A204.1 (cell line): ENCODE measurements around the gene DECR2.

Source experiments
- FAIRE-seq: peaks from 2 replicates; lab custom pipeline; 2012; peaks lifted over from hg19 to GRCh38; lab: Jason Lieb, UNC

Gene DECR2

GRCh38 chr16:444027-444426, 42.3 kb downstream of the DECR2 start:
- no peak for FAIRE-seq

GRCh38 chr16:445566-445965, 43.9 kb downstream of the DECR2 start:
- no peak for FAIRE-seq

GRCh38 chr16:450385-450784, 48.7 kb downstream of the DECR2 start:
- no peak for FAIRE-seq

GRCh38 chr16:450785-451512, 49.3 kb downstream of the DECR2 start:
- no peak for FAIRE-seq

- no peak for FAIRE-seq
These were observed 52.8 kb downstream of the DECR2 start for GRCh38 chr16:454397-454940.

- FAIRE-seq = no peak
These were observed 53.8 kb downstream of the DECR2 start for GRCh38 chr16:455453-455852.

- FAIRE-seq = no peak
These were observed 55.3 kb downstream of the DECR2 start for GRCh38 chr16:456891-457483.

- FAIRE-seq = no peak
These were observed 56.2 kb downstream of the DECR2 start for GRCh38 chr16:457732-458400.

GRCh38 chr16:459761-460160, 58.1 kb downstream of the DECR2 start:
- no peak for FAIRE-seq

GRCh38 chr16:460787-461186, 59.1 kb downstream of the DECR2 start:
- no peak for FAIRE-seq
